GM18951 (cell line): Measurements from ENCODE around the gene SLC39A5.
A peak's percentile ranks its signal among the peaks of the same experiment; 100 is the strongest.
"Not testable (repeated sequence)": the region's sequence is repeated elsewhere in the genome, so short reads cannot be mapped to it uniquely, and the experiment has no call there.

Experiments
- POLR2A ChIP-seq: IDR thresholded peaks from 4 replicates; pipeline ENCODE4 v1.6.1; 2011; ENCODE audit warnings: mild to moderate bottlenecking; ENCODE audit not compliant: insufficient read length, insufficient read depth; ENCODE audit errors: extremely low read depth
- in situ Hi-C: fragments of 300-500 bp; cut with MboI; formaldehyde crosslinking; loops from one replicate; pipeline ENCODE4 v1.12.0; 2022; ENCODE audit warnings: low sequenced_read_pairs, mixed read lengths, inconsistent platforms; ENCODE audit not compliant: unreplicated experiment

Gene SLC39A5

GRCh38 chr12:56260380-56260779 lies 30.5 kb downstream of the SLC39A5 start:
- TF ChIP-seq POLR2A, result no peak
- in situ Hi-C loops, result no loop called here

- in situ Hi-C loops, result no loop called here
- TF ChIP-seq POLR2A, result no peak
Measured at GRCh38 chr12:56260921-56261320, 31.1 kb downstream of the SLC39A5 start.

GRCh38 chr12:56261503-56262232 lies 31.8 kb downstream of the SLC39A5 start:
- in situ Hi-C loops, result no loop called here
- TF ChIP-seq POLR2A, result no peak

GRCh38 chr12:56262955-56263354 lies 33.1 kb downstream of the SLC39A5 start:
- in situ Hi-C loops, result not testable (repeated sequence)

- in situ Hi-C loops, result not testable (repeated sequence)
Measured at GRCh38 chr12:56266068-56266692, 36.3 kb downstream of the SLC39A5 start.

- TF ChIP-seq POLR2A, result peak; percentile 86
- in situ Hi-C loops, result no loop called here
Measured at GRCh38 chr12:56266693-56267442, 37.0 kb downstream of the SLC39A5 start, which contains the start of gene COQ10A. TSS of gene COQ10A (plus strand) at chr12:56266942. CDS start at chr12:56267119, 177 bp downstream.

GRCh38 chr12:56267443-56268071 lies 37.7 kb downstream of the SLC39A5 start:
- no peak for TF ChIP-seq POLR2A
- in situ Hi-C loops, result no loop called here

- TF ChIP-seq POLR2A, result no peak
- in situ Hi-C loops, result no loop called here
Measured at GRCh38 chr12:56271031-56271430, 41.2 kb downstream of the SLC39A5 start.

GRCh38 chr12:56272468-56272867 lies 42.6 kb downstream of the SLC39A5 start:
- in situ Hi-C loops, result not testable (repeated sequence)

GRCh38 chr12:56274299-56274698 lies 44.4 kb downstream of the SLC39A5 start:
- in situ Hi-C loops, result no loop called here
- no peak for TF ChIP-seq POLR2A

GRCh38 chr12:56278905-56279304 lies 49.1 kb downstream of the SLC39A5 start:
- no peak for TF ChIP-seq POLR2A
- in situ Hi-C loops, result no loop called here

GRCh38 chr12:56280849-56281248 lies 51.0 kb downstream of the SLC39A5 start:
- TF ChIP-seq POLR2A, result no peak
- in situ Hi-C loops, result no loop called here

GRCh38 chr12:56282030-56282429 lies 52.2 kb downstream of the SLC39A5 start:
- in situ Hi-C loops, result no loop called here
- TF ChIP-seq POLR2A, result no peak
